Dendritic cell treated with granulocyte-macrophage colony-stimulating factor and Interleukin-4, amounts not matched to agents 40 ng/mL and 50 ng/mL, for 4 days (primary cell): Measurements from ENCODE around the gene PDX1.
A peak's percentile ranks its signal among the peaks of the same experiment; 100 is the strongest.
"Not testable (repeated sequence)": the region's sequence is repeated elsewhere in the genome, so short reads cannot be mapped to it uniquely, and the experiment has no call there.

Source experiments
- H3K27ac Mint-ChIP-seq: one replicate; pipeline ENCODE4 v1.8.0; 2022; ENCODE audit warnings: mild to moderate bottlenecking, mixed read lengths
- H3K27me3 Mint-ChIP-seq: one replicate; pipeline ENCODE4 v1.8.0; 2022; ENCODE audit warnings: mild to moderate bottlenecking, mixed read lengths
- H3K36me3 Mint-ChIP-seq: one replicate; pipeline ENCODE4 v1.8.0; 2022; ENCODE audit warnings: low read depth, mixed read lengths
- H3K4me1 Mint-ChIP-seq: one replicate; pipeline ENCODE4 v1.8.0; 2022; ENCODE audit warnings: low read depth, mixed read lengths
- H3K4me3 Mint-ChIP-seq: one replicate; pipeline ENCODE4 v1.8.0; 2022; ENCODE audit warnings: mild to moderate bottlenecking, moderate library complexity, mixed read lengths
- H3K9me3 Mint-ChIP-seq: one replicate; pipeline ENCODE4 v1.8.0; 2022; ENCODE audit warnings: mixed read lengths
- intact Hi-C: fragments of 100-400 bp; cut with micrococcal nuclease; formaldehyde crosslinking; loops from one replicate; pipeline ENCODE4 v1.15.0; 2022

Gene PDX1

GRCh38 chr13:27956576-27957300, 36.9 kb downstream of the PDX1 start:
- Mint-ChIP-seq H3K9me3 (no peaks in the 10 kb centered on the region), H3K27ac (no peak overlapping the region), H3K27me3 (peaks cover 83% of the 10 kb centered on the region), H3K4me3 (no peak overlapping the region), H3K36me3 (no peaks in the 10 kb centered on the region), H3K4me1 (peaks cover 33% of the 10 kb centered on the region)
- intact Hi-C loops, result loop anchor here (10.0 kb wide), 1 partner anchor 402 kb away; no protein-coding TSS in a partner anchor

- peak overlapping the region; percentile 67 for H3K4me3 Mint-ChIP-seq
Observed at GRCh38 chr13:27959976-27960361, 40.2 kb downstream of the PDX1 start.

GRCh38 chr13:27960362-27961226, 40.8 kb downstream of the PDX1 start:
- Mint-ChIP-seq H3K27ac (no peak overlapping the region), H3K27me3 (peaks cover 93% of the 10 kb centered on the region), H3K36me3 (no peaks in the 10 kb centered on the region), H3K4me1 (peaks cover 18% of the 10 kb centered on the region), H3K4me3 (peak overlapping the region; percentile 67), H3K9me3 (no peaks in the 10 kb centered on the region)
- intact Hi-C loops, result no loop called here

More at GRCh38 chr13:27959976-27960361, 40.2 kb downstream of the PDX1 start:
- Mint-ChIP-seq H3K27ac (no peak overlapping the region), H3K36me3 (no peaks in the 10 kb centered on the region), H3K4me1 (peaks cover 18% of the 10 kb centered on the region), H3K9me3 (no peaks in the 10 kb centered on the region), H3K27me3 (peaks cover 93% of the 10 kb centered on the region)
- intact Hi-C loops, result loop anchor here (10.0 kb wide), 1 partner anchor 405 kb away; no protein-coding TSS in a partner anchor

GRCh38 chr13:27961227-27962085, 41.7 kb downstream of the PDX1 start:
- Mint-ChIP-seq H3K4me3 (peak overlapping the region; percentile 52), H3K36me3 (no peaks in the 10 kb centered on the region), H3K4me1 (peaks cover 18% of the 10 kb centered on the region), H3K27ac (no peak overlapping the region), H3K27me3 (peaks cover 94% of the 10 kb centered on the region), H3K9me3 (no peaks in the 10 kb centered on the region)
- intact Hi-C loops, result no loop called here

- no peak overlapping the region for H3K4me3 Mint-ChIP-seq
- H3K36me3 Mint-ChIP-seq, result no peaks in the 10 kb centered on the region
Observed at GRCh38 chr13:27962128-27962841, 42.5 kb downstream of the PDX1 start.

GRCh38 chr13:27962982-27963381, 43.2 kb downstream of the PDX1 start:
- intact Hi-C loops, result no loop called here
- H3K27ac Mint-ChIP-seq, result no peak overlapping the region
- no peak overlapping the region for H3K4me3 Mint-ChIP-seq

More at GRCh38 chr13:27962128-27962841, 42.5 kb downstream of the PDX1 start:
- peaks cover 22% of the 10 kb centered on the region for H3K4me1 Mint-ChIP-seq
- no peak overlapping the region for H3K27ac Mint-ChIP-seq
- no peaks in the 10 kb centered on the region for H3K9me3 Mint-ChIP-seq
- intact Hi-C loops, result no loop called here
- peaks cover 96% of the 10 kb centered on the region for H3K27me3 Mint-ChIP-seq

GRCh38 chr13:27963491-27963890, 43.7 kb downstream of the PDX1 start:
- intact Hi-C loops, result no loop called here
- Mint-ChIP-seq H3K27me3 (peaks cover 97% of the 10 kb centered on the region), H3K4me3 (no peak overlapping the region), H3K4me1 (peaks cover 31% of the 10 kb centered on the region), H3K36me3 (no peaks in the 10 kb centered on the region), H3K9me3 (no peaks in the 10 kb centered on the region), H3K27ac (no peak overlapping the region)

More at GRCh38 chr13:27962982-27963381, 43.2 kb downstream of the PDX1 start:
- no peaks in the 10 kb centered on the region for H3K9me3 Mint-ChIP-seq
- H3K27me3 Mint-ChIP-seq, result peaks cover 96% of the 10 kb centered on the region
- H3K4me1 Mint-ChIP-seq, result peaks cover 29% of the 10 kb centered on the region
- H3K36me3 Mint-ChIP-seq, result no peaks in the 10 kb centered on the region

- H3K27me3 Mint-ChIP-seq, result peaks cover 97% of the 10 kb centered on the region
- H3K27ac Mint-ChIP-seq, H3K36me3 Mint-ChIP-seq, H3K9me3 Mint-ChIP-seq, H3K4me3 Mint-ChIP-seq, intact Hi-C loops: not testable (repeated sequence)
- H3K4me1 Mint-ChIP-seq, result peaks cover 39% of the 10 kb centered on the region
Observed at GRCh38 chr13:27964206-27964605, 44.4 kb downstream of the PDX1 start.

- intact Hi-C loops, result no loop called here
- Mint-ChIP-seq H3K4me1 (peaks cover 43% of the 10 kb centered on the region), H3K4me3 (no peak overlapping the region), H3K36me3 (no peaks in the 10 kb centered on the region), H3K27me3 (peaks cover 98% of the 10 kb centered on the region), H3K9me3 (no peaks in the 10 kb centered on the region), H3K27ac (no peak overlapping the region)
Observed at GRCh38 chr13:27964741-27965323, 45.0 kb downstream of the PDX1 start.

- Mint-ChIP-seq H3K36me3 (no peaks in the 10 kb centered on the region), H3K27me3 (peaks cover 96% of the 10 kb centered on the region), H3K9me3 (no peaks in the 10 kb centered on the region), H3K4me1 (peaks cover 40% of the 10 kb centered on the region), H3K27ac (no peak overlapping the region), H3K4me3 (no peak overlapping the region)
- intact Hi-C loops, result no loop called here
Observed at GRCh38 chr13:27965343-27965739, 45.5 kb downstream of the PDX1 start.

- Mint-ChIP-seq H3K4me1 (peaks cover 40% of the 10 kb centered on the region), H3K27me3 (peaks cover 97% of the 10 kb centered on the region), H3K9me3 (no peaks in the 10 kb centered on the region), H3K36me3 (no peaks in the 10 kb centered on the region), H3K4me3 (no peak overlapping the region), H3K27ac (no peak overlapping the region)
- intact Hi-C loops, result no loop called here
Observed at GRCh38 chr13:27965740-27966640, 46.2 kb downstream of the PDX1 start.

- Mint-ChIP-seq H3K27ac (no peak overlapping the region), H3K27me3 (peaks cover 97% of the 10 kb centered on the region), H3K36me3 (no peaks in the 10 kb centered on the region), H3K9me3 (no peaks in the 10 kb centered on the region), H3K4me3 (no peak overlapping the region), H3K4me1 (peaks cover 33% of the 10 kb centered on the region)
- intact Hi-C loops, result no loop called here
Observed at GRCh38 chr13:27966641-27967202, 46.9 kb downstream of the PDX1 start.
